ENCODE measurements around the gene RFX1. TPM values are rescaled to one million over a fixed set of nuclear protein-coding genes. Genes with fewer than 3 reads are reported as not detected.

The RFX1 gene
- total and polyA plus RNA-seq, 4 donors = 1.8 to 5.6 (median 3.5) TPM

DNA sequence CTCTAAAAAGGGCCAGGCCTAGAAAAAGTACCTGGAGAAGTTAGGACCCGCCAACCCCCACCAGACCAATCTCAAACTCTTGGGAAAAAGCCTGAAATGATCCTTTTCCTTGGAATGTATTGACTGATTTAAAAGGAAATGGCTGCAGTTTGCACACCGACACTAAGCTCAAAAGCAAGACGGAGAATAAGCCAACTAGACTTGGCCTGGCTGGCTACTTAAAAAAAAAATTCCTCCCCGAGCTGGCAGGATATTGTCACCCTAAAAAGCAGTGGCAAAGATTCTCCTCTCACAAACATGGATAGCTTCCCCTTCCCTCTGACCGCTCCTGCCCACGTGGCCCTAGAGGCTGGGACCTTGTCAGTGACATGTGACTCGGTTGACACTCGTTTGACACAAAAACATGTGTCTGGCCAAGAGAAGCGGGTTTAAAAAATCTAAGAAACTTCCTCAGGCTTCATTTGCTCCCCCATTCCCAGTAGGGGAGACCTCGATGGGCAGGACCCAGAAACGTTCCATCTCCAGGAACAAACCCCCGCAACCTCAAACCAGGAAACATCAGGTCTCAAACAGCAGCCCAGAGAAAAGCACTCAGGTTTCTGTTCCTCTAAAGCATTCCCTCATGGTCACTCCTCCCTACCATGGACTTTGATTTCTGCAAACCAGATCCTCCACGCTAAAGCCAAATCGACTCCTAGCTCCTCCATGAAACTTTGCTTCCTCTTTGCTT, 1.3 kb downstream of the RFX1 start:
- 11% methylated on average over 14 of the region's 14 CpGs for WGBS
- no peak for TF ChIP-seq FOXA1 (IDR thresholded peaks at IDR 0.05)
- peak; percentile 46 for TF ChIP-seq HNF4G (IDR thresholded peaks at IDR 0.05)
- TF ChIP-seq, protein P1, sequence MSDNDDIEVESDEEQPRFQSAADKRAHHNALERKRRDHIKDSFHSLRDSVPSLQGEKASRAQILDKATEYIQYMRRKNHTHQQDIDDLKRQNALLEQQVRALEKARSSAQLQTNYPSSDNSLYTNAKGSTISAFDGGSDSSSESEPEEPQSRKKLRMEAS (IDR thresholded peaks at IDR 0.05) = peak; percentile 80
- peak; percentile 27 for TF ChIP-seq REST (IDR thresholded peaks at IDR 0.05)
- TF ChIP-seq RAD21 (IDR thresholded peaks at IDR 0.05) = peak in 1 of 2 donors; percentile 21
- peak in 1 of 2 donors; percentile 11 for TF ChIP-seq EGR1 (IDR thresholded peaks at IDR 0.05; ENCODE audit: low read depth in 2 of 2)
- no peak for TF ChIP-seq NR2F2 (IDR thresholded peaks at IDR 0.05)
- TF ChIP-seq SP1 (IDR thresholded peaks at IDR 0.05) = peak; percentile 92
- peak; percentile 78 for TF ChIP-seq YY1 (IDR thresholded peaks at IDR 0.05)
- TF ChIP-seq RXRA (IDR thresholded peaks at IDR 0.05) = peak; percentile 29 to 47
- TF ChIP-seq, protein P2, sequence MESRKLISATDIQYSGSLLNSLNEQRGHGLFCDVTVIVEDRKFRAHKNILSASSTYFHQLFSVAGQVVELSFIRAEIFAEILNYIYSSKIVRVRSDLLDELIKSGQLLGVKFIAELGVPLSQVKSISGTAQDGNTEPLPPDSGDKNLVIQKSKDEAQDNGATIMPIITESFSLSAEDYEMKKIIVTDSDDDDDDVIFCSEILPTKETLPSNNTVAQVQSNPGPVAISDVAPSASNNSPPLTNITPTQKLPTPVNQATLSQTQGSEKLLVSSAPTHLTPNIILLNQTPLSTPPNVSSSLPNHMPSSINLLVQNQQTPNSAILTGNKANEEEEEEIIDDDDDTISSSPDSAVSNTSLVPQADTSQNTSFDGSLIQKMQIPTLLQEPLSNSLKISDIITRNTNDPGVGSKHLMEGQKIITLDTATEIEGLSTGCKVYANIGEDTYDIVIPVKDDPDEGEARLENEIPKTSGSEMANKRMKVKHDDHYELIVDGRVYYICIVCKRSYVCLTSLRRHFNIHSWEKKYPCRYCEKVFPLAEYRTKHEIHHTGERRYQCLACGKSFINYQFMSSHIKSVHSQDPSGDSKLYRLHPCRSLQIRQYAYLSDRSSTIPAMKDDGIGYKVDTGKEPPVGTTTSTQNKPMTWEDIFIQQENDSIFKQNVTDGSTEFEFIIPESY (IDR thresholded peaks at IDR 0.05) = no peak
- peak; percentile 61 to 81 for TF ChIP-seq HNF4A (conservative IDR thresholded peaks at IDR 0.05)
- peak in 1 of 2 donors; percentile 36 for TF ChIP-seq GABPA (IDR thresholded peaks at IDR 0.05 in 1 of 2, conservative IDR thresholded peaks at IDR 0.05 in 1 of 2)
- no peak for TF ChIP-seq CTCF (IDR thresholded peaks at IDR 0.05; ENCODE audit: low read depth, low read length, missing input control)
- TF ChIP-seq TAF1 (conservative IDR thresholded peaks at IDR 0.05) = peak; percentile 51
- peak; percentile 27 to 46 for TF ChIP-seq JUND (IDR thresholded peaks at IDR 0.05)
- no peak for TF ChIP-seq FOXA2 (IDR thresholded peaks at IDR 0.05)
- TF ChIP-seq, protein P3, sequence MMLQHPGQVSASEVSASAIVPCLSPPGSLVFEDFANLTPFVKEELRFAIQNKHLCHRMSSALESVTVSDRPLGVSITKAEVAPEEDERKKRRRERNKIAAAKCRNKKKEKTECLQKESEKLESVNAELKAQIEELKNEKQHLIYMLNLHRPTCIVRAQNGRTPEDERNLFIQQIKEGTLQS (IDR thresholded peaks at IDR 0.05) = no peak
- Histone ChIP-seq H3K4me3 (ENCODE audit: low read depth in 1 of 3, low read length in 3 of 3) (peak overlapping the region; percentile 52 to 83 (median 58)), H3K9me3 (ENCODE audit: control insufficient read depth in 4 of 4, low read length in 3 of 4) (no peaks in the 10 kb centered on the region), H3K27ac (ENCODE audit: low read depth in 1 of 2, low read length in 2 of 2) (peak overlapping the region; percentile 93 to 96), H3K27me3 (ENCODE audit: control insufficient read depth in 4 of 4, insufficient read depth in 4 of 4, low read length in 3 of 4) (no peaks in the 10 kb centered on the region), H3K4me1 (ENCODE audit: control insufficient read depth in 4 of 4, insufficient read depth in 4 of 4, low read length in 3 of 4) (peaks cover 6 to 15% (median 10%) of the 10 kb centered on the region in 4 donors), H3K9ac (ENCODE audit: low read depth in 1 of 2, low read length in 2 of 2) (peak overlapping the region; percentile 21 to 48), H3K36me3 (ENCODE audit: control insufficient read depth in 4 of 4, insufficient read depth in 3 of 4, low read depth in 1 of 4, low read length in 3 of 4) (peaks cover 0 to 2% (median 0%) of the 10 kb centered on the region in 4 donors)
- DNase-seq (ENCODE audit: low spot score) = no peak

All from liver (tissue), 9 donors.